HK-2 (cell line): Measurements from ENCODE around the gene DBX1.
"Not testable (repeated sequence)": the region's sequence is repeated elsewhere in the genome, so short reads cannot be mapped to it uniquely, and the experiment has no call there.

Experiments used
- DNase-seq: peaks from one replicate; pipeline ENCODE4 v3.0.0-alpha.2; 2018; ENCODE audit not compliant: unreplicated experiment

DBX1 gene, protein sequence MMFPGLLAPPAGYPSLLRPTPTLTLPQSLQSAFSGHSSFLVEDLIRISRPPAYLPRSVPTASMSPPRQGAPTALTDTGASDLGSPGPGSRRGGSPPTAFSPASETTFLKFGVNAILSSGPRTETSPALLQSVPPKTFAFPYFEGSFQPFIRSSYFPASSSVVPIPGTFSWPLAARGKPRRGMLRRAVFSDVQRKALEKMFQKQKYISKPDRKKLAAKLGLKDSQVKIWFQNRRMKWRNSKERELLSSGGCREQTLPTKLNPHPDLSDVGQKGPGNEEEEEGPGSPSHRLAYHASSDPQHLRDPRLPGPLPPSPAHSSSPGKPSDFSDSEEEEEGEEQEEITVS

GRCh38 chr11:20160425-20161229 is at the start of gene DBX1:
Gene DBX1 (minus strand): TSS chr11:20160475. CDS start chr11:20160324, 151 bp downstream.
- no peak for DNase-seq

DNA sequence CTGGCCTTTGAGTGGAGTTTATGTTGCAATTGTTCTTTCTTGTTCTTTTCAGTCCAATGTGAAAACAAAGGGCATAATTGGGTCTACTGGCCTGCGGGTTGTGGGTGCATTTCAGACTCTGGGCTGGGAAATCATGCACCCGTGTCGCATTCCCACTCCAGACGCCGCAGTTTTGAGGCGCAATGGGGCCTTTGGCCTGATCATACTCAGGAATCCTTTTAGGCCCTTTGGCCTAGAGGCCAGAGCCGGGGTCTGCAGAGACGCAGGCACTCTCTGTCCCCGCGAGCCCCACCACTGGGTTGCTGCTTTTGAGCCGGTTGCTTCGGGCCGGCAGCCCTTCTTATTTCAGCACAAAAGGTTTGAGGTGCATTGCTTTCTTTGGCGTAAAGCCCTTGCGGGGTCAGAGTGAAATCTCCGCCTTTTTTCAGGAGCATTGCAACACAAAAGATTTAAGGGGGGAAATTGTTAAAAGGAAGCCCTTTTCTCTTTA is 48.4 kb upstream of the DBX1 start:
- no peak for DNase-seq

GRCh38 chr11:20207781-20208621 is 47.7 kb upstream of the DBX1 start:
- DNase-seq: no peak

DNA sequence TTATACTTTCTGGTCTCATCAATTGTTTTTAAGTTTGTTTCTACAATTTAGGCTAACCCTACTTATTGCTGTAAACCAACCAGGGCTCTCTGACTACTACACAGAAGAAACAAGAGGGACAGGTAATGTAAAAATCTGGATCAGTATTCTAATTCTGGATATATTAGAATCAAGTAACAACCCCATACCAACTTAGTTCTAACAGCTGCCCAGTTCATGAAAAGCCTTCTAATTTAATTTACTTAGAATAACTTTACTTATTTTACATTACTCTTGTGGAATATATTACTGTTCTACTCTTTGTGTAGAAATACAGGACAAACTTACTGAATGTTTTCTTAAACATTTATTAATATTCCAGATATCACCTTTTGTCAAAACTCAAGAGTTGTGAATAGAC is 45.5 kb upstream of the DBX1 start:
- DNase-seq: no peak

DNA sequence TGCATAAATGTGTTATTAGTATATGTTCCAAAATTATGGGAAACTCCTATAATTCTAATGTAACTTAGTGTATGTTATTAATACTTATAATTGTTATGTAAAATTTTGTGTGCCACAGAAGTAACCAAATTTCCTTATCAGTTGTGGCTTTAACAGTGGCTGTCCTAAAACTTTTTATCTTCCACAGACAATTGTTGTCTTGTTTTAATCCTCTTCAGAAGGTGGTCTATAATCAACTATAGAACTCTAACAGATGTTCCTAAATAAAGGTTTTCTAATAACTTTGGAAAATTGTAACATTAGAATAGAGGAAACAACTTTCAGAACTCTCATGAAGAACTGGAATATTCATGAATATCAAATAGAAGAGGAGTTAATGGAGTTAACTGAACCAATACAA is 44.4 kb upstream of the DBX1 start:
- no peak for DNase-seq

GRCh38 chr11:20203831-20204230 is 43.6 kb upstream of the DBX1 start:
- no peak for DNase-seq

GRCh38 chr11:20201231-20201630 is 41.0 kb upstream of the DBX1 start:
- DNase-seq: no peak

- DNase-seq: not testable (repeated sequence)
These were observed 40.2 kb upstream of the DBX1 start for GRCh38 chr11:20200331-20200955.

- no peak for DNase-seq
These were observed 37.6 kb upstream of the DBX1 start for GRCh38 chr11:20197881-20198280.

GRCh38 chr11:20194470-20194869 is 34.2 kb upstream of the DBX1 start:
- DNase-seq: no peak

DNA sequence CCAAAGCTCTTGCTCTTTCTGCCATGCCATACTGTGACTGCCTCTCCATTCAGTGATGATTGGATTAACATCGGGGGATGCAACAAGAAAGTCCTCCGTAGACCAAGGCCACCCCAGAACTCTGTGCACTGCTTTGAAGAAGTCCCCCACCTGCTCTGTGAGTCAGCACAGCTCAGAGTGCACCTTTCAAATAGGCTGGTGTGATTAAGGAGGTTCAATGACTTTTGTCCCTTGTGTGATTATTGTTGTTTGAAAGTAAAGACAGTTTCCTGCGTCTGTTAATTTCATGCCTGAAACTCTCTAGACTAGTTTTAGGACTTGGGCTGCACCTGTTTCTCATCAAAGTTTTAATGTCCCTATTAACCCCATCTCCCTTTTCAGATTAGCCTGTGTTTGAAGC is 33.0 kb upstream of the DBX1 start:
- no peak for DNase-seq

GRCh38 chr11:20192641-20193040 is 32.4 kb upstream of the DBX1 start:
- no peak for DNase-seq

DNA sequence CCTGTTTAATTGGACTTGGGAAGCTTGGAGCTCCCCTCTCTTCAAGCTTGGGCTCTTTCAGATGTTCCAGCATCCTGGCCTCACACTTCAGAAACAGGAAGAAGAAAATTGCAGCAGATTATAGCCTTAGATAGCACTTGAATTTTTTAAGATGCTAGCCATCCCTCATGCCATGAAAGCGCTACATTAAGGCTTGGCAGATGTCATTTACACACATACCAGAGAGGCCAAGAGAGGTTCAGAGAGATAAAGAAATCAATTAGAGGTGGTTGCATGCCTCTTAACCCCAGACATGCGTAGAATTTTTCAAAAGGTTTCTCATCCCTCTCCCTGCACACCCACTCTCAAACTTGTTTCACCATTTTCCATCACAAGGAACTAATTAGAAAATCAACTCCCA is 31.9 kb upstream of the DBX1 start:
- DNase-seq: no peak

DNA sequence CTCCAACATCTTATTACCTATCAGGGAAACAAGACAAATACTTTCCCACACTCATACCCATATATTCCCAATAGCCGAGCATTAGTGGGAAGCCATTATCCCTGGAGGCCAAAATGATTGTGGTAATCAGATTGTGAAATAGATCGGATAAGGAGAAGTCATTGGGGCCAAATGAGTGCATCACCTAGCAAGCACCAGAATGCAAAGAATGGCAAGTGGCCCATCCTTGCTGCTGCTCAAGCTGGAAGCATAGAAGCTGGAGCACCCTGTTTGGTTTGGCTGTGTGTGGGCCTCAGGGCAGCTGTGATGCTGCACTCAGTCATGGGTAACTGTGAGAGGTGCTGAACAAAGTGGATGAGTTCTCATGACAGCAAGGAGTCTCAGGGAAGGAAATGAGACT is 18.7 kb upstream of the DBX1 start:
- no peak for DNase-seq

DNA sequence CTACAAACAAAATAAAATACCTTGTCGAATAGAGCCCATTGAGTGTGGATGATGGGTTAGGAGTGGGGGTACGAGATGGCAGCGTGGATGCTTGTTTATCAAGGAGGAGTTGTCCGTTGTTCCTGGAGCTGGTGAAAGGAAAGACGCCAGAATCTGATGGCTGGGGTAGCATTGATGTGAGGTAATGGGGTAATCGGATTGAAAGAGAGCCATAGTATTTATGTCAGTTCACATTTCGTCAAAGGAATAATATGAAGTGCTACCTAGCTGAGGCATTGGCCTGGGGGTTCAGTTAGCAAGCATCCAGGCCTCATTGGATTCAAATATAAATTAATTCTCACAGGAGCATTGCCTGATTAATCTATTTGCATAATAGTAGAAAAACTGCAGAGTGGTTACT is 16.9 kb upstream of the DBX1 start:
- DNase-seq: no peak

- DNase-seq: no peak
These were observed 12.6 kb upstream of the DBX1 start for GRCh38 chr11:20172721-20173447.

- DNase-seq: no peak
These were observed 3.7 kb upstream of the DBX1 start for GRCh38 chr11:20163783-20164481.

GRCh38 chr11:20162824-20163782 is 2.8 kb upstream of the DBX1 start:
- DNase-seq: peak; percentile 0
